HG02885 (cell line): ENCODE data around the gene MYH10.
A peak's percentile ranks its signal among the peaks of the same experiment; 100 is the strongest.

Source experiments
- ATAC-seq: cut with Tn5 transposase; IDR thresholded peaks from one replicate; pipeline ENCODE4 v1.9.1; 2021; ENCODE audit warnings: mild to moderate bottlenecking; ENCODE audit not compliant: unreplicated experiment, poor library complexity

Gene MYH10

GRCh38 chr17:8649157-8650118 is 18.9 kb upstream of the MYH10 start:
- ATAC-seq = no peak

GRCh38 chr17:8647956-8648355 is 17.4 kb upstream of the MYH10 start:
- ATAC-seq = no peak

- no peak for ATAC-seq
These were observed 16.7 kb upstream of the MYH10 start for GRCh38 chr17:8647202-8647601.

- ATAC-seq = no peak
These were observed 14.0 kb upstream of the MYH10 start for GRCh38 chr17:8644507-8644902.

GRCh38 chr17:8643855-8644506 is 13.5 kb upstream of the MYH10 start:
- no peak for ATAC-seq

GRCh38 chr17:8639709-8640108 is 9.2 kb upstream of the MYH10 start:
- ATAC-seq = no peak

- no peak for ATAC-seq
These were observed 1.5 kb upstream of the MYH10 start for GRCh38 chr17:8632061-8632460.

- no peak for ATAC-seq
These were observed 991 bp upstream of the MYH10 start for GRCh38 chr17:8631554-8631877.

- ATAC-seq = peak; percentile 98
These were observed 453 bp upstream of the MYH10 start for GRCh38 chr17:8630802-8631553.

GRCh38 chr17:8629371-8630226 is 926 bp downstream of the MYH10 start:
- ATAC-seq = no peak

- ATAC-seq = no peak
These were observed 1.8 kb downstream of the MYH10 start for GRCh38 chr17:8628609-8629169.

- ATAC-seq = no peak
These were observed 2.4 kb downstream of the MYH10 start for GRCh38 chr17:8628172-8628571.

- no peak for ATAC-seq
These were observed 6.9 kb downstream of the MYH10 start for GRCh38 chr17:8623591-8623990.

GRCh38 chr17:8622191-8622590 is 8.3 kb downstream of the MYH10 start:
- no peak for ATAC-seq

- no peak for ATAC-seq
These were observed 8.9 kb downstream of the MYH10 start for GRCh38 chr17:8621585-8621984.

- ATAC-seq = no peak
These were observed 11.2 kb downstream of the MYH10 start for GRCh38 chr17:8619294-8619693.

- ATAC-seq = no peak
These were observed 11.7 kb downstream of the MYH10 start for GRCh38 chr17:8618825-8619224.

GRCh38 chr17:8614988-8615387 is 15.5 kb downstream of the MYH10 start:
- no peak for ATAC-seq

GRCh38 chr17:8611619-8612298 is 18.8 kb downstream of the MYH10 start:
- ATAC-seq = no peak
